Coronary artery (tissue), 2 donors: ENCODE results near the gene EFCAB8.
A peak's percentile ranks its signal among the peaks of the same experiment; 100 is the strongest.

Experiments
- DNase-seq: peaks from one replicate; pipeline ENCODE4 v3.0.0-alpha.2; 2017; ENCODE audit warnings: low spot score
- H3K27ac ChIP-seq, 2 donors: fragments of 200-600 bp; sonication (generic); one replicate each; pipeline ENCODE4 v1.5.1; 2016 to 2019
- H3K4me3 ChIP-seq: fragments of 200-600 bp; sonication (generic); 2 replicates; pipeline ENCODE4 v1.5.1; 2016; ENCODE audit warnings: mild to moderate bottlenecking, moderate library complexity
- CTCF ChIP-seq: fragments of 200-600 bp; sonication (generic); IDR thresholded peaks from one replicate; pipeline ENCODE4 v1.5.1; 2019; ENCODE audit warnings: antibody characterized with exemption

The EFCAB8 gene

DNA sequence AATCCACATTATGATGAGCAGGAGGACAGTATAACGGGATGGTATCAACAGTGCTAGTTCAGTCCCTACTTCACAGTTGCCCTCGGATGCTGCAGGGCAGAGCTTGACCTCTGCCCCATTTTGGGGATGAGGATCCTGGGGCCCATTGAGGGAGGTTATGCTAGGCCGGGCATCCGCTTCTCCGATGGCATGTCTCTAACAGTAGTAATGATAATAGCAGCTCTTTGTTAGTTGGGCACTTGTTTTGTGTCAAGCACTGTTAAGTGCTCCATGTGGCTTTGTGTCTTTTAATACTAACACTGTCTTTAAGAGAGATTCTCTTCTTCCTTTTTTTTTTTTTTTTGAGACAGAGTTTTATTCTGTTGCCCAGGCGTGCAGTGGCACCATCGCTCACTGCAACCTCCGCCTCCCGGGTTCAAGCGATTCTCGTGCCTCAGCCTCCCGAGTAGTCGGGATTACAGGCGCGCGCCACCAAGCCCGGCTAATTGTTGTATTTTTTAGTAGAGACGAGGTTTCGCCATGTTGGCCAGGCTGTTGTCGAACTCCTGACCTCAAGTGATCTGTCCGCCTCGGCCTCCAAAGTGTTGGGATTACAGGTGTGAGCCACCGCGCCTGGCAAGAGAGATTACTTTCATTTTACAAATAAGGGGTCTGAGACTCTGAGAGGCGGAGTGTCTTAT lies 37.9 kb upstream of the EFCAB8 start:
- DNase-seq, result no peak
- no peak for TF ChIP-seq CTCF
- Histone ChIP-seq H3K27ac (peak overlapping the region; percentile 80 to 99), H3K4me3 (peak overlapping the region; percentile 99)

GRCh38 chr20:32822225-32822624 lies 36.5 kb upstream of the EFCAB8 start:
- TF ChIP-seq CTCF, result no peak
- DNase-seq, result no peak
- Histone ChIP-seq H3K4me3 (no peak overlapping the region), H3K27ac (no peak overlapping the region)

DNA sequence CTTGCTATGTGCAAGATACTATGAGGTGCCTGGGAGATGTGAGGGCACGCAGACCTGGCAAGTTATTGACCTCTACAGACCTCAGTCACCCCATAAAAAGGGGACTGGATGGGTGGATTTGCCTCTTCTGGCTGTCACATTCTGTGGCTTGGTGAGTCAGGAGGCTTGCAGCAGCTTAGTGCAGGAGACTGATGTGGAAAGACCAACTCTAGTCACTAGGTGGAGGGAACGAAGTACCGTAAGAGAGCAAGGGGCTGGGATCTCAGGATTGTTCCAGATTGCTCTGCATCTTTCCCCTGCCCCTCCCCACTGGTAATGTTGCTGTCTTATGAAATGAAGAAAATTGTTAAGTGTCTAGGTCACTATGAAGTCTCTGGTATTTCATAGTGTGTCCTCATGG lies 35.6 kb upstream of the EFCAB8 start:
- peak overlapping the region in 1 of 2 donors; percentile 55 for H3K27ac ChIP-seq
- H3K4me3 ChIP-seq, result no peak overlapping the region
- DNase-seq, result no peak
- no peak for TF ChIP-seq CTCF

DNA sequence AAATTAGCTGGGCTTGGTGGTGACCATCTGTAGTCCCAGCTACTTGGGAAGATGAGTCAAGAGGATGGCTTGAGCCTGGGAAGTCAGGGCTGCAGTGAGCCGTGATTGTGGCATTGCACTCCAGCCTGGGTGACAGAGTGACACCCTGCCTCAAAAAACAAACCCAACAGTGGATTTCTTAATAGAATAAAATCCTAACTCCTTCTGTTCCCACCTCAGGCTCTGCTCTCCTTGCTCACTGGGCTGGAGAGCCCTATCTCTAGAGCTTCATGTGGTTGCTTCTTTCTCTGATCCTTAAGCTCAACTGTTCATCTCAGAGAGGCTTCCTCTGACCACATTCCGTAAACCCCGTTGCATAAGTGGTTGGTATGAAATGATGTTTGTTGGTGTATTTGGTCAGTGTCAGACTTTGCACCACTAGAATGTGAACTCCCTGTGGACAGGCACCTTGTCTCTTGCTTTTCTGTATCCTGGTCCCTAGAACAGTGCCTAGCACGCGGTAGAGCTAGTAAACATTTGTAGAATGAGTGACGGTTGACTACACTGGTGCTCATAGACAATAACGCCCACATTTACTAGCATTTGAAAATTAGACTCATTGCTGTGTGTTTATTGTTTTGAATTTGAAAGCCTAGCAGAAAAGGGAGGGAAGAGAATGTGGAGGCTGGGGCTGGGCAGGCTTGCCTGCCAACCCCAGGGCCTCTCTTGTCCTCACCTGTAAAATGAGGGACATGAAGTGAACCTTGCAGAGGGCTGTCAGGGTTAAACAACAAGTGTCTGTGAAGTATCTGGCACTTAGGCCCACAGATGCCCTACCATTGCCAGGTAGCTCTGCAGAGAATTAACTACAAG lies 34.8 kb upstream of the EFCAB8 start:
- TF ChIP-seq CTCF, result no peak
- Histone ChIP-seq H3K4me3 (no peak overlapping the region), H3K27ac (peak overlapping the region in 1 of 2 donors; percentile 55)
- no peak for DNase-seq

DNA sequence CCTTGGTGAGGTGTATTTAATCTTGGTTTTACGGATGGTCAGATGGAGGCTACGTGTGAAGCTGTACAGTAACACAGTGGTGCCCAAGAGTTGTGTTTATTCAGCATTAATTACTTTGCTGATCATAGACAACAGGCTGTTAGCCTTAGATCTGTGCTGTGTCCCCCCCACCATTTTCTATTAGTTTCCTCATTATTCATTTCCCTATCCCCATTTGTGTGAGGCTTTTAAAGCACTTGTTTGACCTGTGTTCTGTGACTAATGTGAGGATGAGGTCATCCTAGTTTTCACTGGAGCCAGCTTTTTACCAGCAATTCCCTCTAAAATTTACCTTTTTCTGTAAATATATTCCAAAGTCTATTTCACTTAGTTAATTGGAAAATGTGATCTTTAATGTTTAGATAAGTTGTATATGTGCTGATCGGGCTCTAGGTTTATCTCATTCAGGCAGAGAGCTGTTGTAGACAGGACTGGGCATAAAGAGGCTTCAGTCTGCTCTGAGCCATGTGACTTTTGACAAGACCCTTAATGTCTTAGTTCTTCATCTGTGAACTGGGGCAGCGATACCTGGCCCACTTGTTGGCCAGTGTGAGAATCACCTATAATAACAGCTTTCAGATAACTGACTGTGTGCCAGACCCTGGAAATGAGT lies 30.6 kb upstream of the EFCAB8 start:
- H3K27ac ChIP-seq, result no peak overlapping the region

GRCh38 chr20:32829311-32830005 lies 29.3 kb upstream of the EFCAB8 start:
- no peak for TF ChIP-seq CTCF
- DNase-seq, result no peak
- H3K27ac ChIP-seq, result peak overlapping the region in 1 of 2 donors; percentile 43
- H3K4me3 ChIP-seq, result no peak overlapping the region

More for the DNA sequence above, 30.6 kb upstream of the EFCAB8 start:
- TF ChIP-seq CTCF, result no peak
- H3K4me3 ChIP-seq, result no peak overlapping the region
- DNase-seq, result no peak
